ENCODE data around the gene LTK. TPM values are rescaled to one million over a fixed set of nuclear protein-coding genes. Genes with fewer than 3 reads are reported as not detected.

Gene LTK
- total RNA-seq, 1 experiment from 2014 or later: 0.07 TPM

DNA sequence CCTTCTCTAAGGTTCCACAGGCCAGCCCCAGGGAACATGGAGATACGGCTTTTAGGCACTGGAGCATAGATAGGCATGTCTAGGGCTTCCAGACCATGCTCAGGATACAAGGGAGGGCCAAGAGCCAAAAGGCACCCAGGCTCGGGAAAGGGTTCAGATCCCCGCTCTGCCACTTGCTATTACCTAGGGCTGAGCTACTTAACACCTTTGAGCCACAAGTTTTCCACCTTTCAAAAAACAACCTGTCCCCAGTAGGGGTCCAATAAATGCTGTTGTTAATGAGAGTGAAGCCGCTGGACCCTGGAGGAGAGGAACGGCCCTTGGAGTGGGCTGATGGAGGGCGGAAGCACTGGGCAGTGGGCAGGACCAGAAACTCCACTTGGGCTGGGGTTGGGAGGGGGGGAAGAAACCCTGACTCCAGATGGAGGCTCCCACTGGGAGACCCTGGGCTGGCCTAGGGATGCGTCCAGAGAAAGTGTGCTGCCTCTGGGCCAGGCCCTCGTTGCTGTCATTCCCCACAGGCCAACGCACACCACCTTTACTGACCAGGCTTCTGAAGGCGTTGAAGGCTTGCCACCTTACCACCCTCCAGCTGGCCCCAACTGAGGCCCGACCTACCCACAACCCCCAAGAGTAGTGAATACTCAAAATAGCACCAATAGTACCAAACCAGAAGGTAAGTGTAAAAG lies 28.5 kb downstream of the LTK start:
- Histone ChIP-seq H3K4me2 (ENCODE audit: low read length) (no peak overlapping the region), H3K9ac (ENCODE audit: low read length) (no peak overlapping the region), H3K4me3 (ENCODE audit: low read length) (no peak overlapping the region), H3K9me2 (replicated peaks; ENCODE audit: low read length) (no peaks in the 10 kb centered on the region), H3K79me2 (ENCODE audit: low read length) (no peaks in the 10 kb centered on the region), H4K20me1 (ENCODE audit: low read length) (no peaks in the 10 kb centered on the region), H3K4me1 (ENCODE audit: insufficient read depth, low read length) (peaks cover 5% of the 10 kb centered on the region), H3K27me3 (ENCODE audit: low read length) (no peaks in the 10 kb centered on the region), H3K9me3 (ENCODE audit: low read length) (no peaks in the 10 kb centered on the region), H3K27ac (ENCODE audit: low read length) (no peak overlapping the region), H2AFZ (ENCODE audit: low read length) (no peak overlapping the region), H3K36me3 (ENCODE audit: low read depth, low read length) (peaks cover 12% of the 10 kb centered on the region), H3F3A (ENCODE audit: low read length, unreplicated experiment) (no peaks in the 10 kb centered on the region)
- ATAC-seq (no peak), DNase-seq (no peak)
- ChIA-PET CTCF (no interaction called here), POLR2A (ENCODE audit: unreplicated experiment) (no interaction called here)
- no TSS peak for BruUV-seq (replicated peaks)
- no peak for TF ChIP-seq EZH2phosphoT487 (IDR thresholded peaks at IDR 0.05; ENCODE audit: borderline replicate concordance, low read length)
- TF ChIP-seq EZH2 (IDR thresholded peaks at IDR 0.05; ENCODE audit: low read length, unreplicated experiment): no peak
- TF ChIP-seq, protein P1, sequence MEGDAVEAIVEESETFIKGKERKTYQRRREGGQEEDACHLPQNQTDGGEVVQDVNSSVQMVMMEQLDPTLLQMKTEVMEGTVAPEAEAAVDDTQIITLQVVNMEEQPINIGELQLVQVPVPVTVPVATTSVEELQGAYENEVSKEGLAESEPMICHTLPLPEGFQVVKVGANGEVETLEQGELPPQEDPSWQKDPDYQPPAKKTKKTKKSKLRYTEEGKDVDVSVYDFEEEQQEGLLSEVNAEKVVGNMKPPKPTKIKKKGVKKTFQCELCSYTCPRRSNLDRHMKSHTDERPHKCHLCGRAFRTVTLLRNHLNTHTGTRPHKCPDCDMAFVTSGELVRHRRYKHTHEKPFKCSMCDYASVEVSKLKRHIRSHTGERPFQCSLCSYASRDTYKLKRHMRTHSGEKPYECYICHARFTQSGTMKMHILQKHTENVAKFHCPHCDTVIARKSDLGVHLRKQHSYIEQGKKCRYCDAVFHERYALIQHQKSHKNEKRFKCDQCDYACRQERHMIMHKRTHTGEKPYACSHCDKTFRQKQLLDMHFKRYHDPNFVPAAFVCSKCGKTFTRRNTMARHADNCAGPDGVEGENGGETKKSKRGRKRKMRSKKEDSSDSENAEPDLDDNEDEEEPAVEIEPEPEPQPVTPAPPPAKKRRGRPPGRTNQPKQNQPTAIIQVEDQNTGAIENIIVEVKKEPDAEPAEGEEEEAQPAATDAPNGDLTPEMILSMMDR (conservative IDR thresholded peaks at IDR 0.05; ENCODE audit: low read depth, low read length): no peak
- intact Hi-C loops (cut with micrococcal nuclease): no loop called here

DNA sequence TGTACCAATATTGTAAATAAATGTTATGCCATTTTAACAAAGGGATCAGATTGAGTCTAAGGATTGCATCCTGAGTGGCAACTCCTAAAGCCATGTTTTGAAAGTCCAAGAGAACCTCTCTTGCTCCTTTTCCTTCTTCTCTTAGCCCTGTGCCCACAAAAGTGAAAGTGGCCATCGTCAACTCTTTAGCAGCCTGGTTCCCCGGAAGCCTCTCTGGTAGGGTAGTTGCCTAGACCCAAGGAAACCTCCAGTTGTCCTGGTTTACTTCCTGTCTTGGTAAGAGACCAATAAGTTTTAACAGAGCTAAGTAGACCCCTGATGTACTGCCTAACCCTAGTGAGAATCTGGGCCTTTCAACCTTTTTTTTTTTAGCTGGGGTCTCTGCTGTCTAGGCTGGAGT lies 30.1 kb downstream of the LTK start:
- Histone ChIP-seq H3K4me1 (ENCODE audit: insufficient read depth, low read length) (no peaks in the 10 kb centered on the region; the same call in 1 of the 2 replicates), H3K27me3 (ENCODE audit: low read length) (no peaks in the 10 kb centered on the region), H3K9ac (ENCODE audit: low read length) (no peak overlapping the region), H3K27ac (ENCODE audit: low read length) (no peak overlapping the region), H3K36me3 (ENCODE audit: low read depth, low read length) (peaks cover 23% of the 10 kb centered on the region), H3K4me2 (ENCODE audit: low read length) (no peak overlapping the region), H4K20me1 (ENCODE audit: low read length) (no peaks in the 10 kb centered on the region), H3F3A (ENCODE audit: low read length, unreplicated experiment) (no peaks in the 10 kb centered on the region), H3K4me3 (ENCODE audit: low read length) (no peak overlapping the region), H2AFZ (ENCODE audit: low read length) (no peak overlapping the region), H3K9me2 (replicated peaks; ENCODE audit: low read length) (no peaks in the 10 kb centered on the region), H3K79me2 (ENCODE audit: low read length) (no peaks in the 10 kb centered on the region), H3K9me3 (ENCODE audit: low read length) (no peaks in the 10 kb centered on the region)
- DNase-seq (no peak), ATAC-seq (no peak)
- CTCF ChIA-PET: interaction anchor here (0.5 kb wide), 1 partner anchor 8 kb away, joined by 3 read pairs; no protein-coding TSS in a partner anchor
- intact Hi-C loops (cut with micrococcal nuclease): no loop called here
- no peak for TF ChIP-seq EZH2phosphoT487 (IDR thresholded peaks at IDR 0.05; ENCODE audit: borderline replicate concordance, low read length)
- TF ChIP-seq EZH2 (IDR thresholded peaks at IDR 0.05; ENCODE audit: low read length, unreplicated experiment): no peak
- TF ChIP-seq, protein P1 (conservative IDR thresholded peaks at IDR 0.05; ENCODE audit: low read depth, low read length): no peak
- BruUV-seq (replicated peaks): no TSS peak
- POLR2A ChIA-PET (ENCODE audit: unreplicated experiment): no interaction called here

DNA sequence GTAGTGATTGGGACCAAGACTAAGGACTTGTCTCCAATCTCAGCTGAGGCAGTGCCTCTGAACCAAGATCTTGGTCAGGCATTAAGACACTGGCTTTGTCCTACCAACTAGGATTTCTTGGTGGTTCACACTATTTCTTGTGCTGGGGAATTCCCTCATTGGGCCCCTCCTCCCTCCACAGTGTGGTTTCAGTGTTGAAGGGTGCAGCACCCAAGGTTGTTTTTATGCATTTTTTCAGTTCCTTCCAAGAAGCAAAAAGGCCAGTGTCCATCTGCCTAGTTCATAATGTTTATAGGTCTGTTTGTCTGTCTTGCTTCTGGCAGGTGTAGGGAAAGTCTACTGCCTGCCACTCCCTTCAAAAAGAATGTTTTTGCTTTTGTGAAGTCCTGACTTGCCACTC lies 30.5 kb downstream of the LTK start:
- BruUV-seq (replicated peaks): no TSS peak
- Histone ChIP-seq H3K79me2 (ENCODE audit: low read length) (no peaks in the 10 kb centered on the region), H3K4me2 (ENCODE audit: low read length) (no peak overlapping the region), H3K9ac (ENCODE audit: low read length) (no peak overlapping the region), H3K4me1 (ENCODE audit: insufficient read depth, low read length) (no peaks in the 10 kb centered on the region; the same call in 1 of the 2 replicates), H3K9me2 (replicated peaks; ENCODE audit: low read length) (no peaks in the 10 kb centered on the region), H4K20me1 (ENCODE audit: low read length) (no peaks in the 10 kb centered on the region), H2AFZ (ENCODE audit: low read length) (no peak overlapping the region), H3K27me3 (ENCODE audit: low read length) (no peaks in the 10 kb centered on the region), H3K27ac (ENCODE audit: low read length) (no peak overlapping the region), H3K9me3 (ENCODE audit: low read length) (no peaks in the 10 kb centered on the region), H3K36me3 (ENCODE audit: low read depth, low read length) (peaks cover 26% of the 10 kb centered on the region), H3K4me3 (ENCODE audit: low read length) (no peak overlapping the region), H3F3A (ENCODE audit: low read length, unreplicated experiment) (no peaks in the 10 kb centered on the region)
- TF ChIP-seq EZH2phosphoT487 (IDR thresholded peaks at IDR 0.05; ENCODE audit: borderline replicate concordance, low read length): no peak
- POLR2A ChIA-PET (ENCODE audit: unreplicated experiment): no interaction called here
- intact Hi-C loops (cut with micrococcal nuclease): no loop called here
- ATAC-seq (no peak), DNase-seq (no peak)
- CTCF ChIA-PET: interaction anchor here (0.5 kb wide), 1 partner anchor 8 kb away, joined by 3 read pairs; no protein-coding TSS in a partner anchor

Data from PC-3 (cell line).